K562 (cell line): ENCODE data around the gene ZNF782. TPM values are rescaled to one million over a fixed set of nuclear protein-coding genes. Genes with fewer than 3 reads are reported as not detected.

Experiments
- ATAC-seq: fragments of 200-7000 bp; cut with Tn5 transposase; 3 replicates; pipeline ENCODE4 v1.9.1; 2020; ENCODE audit warnings: moderate library complexity
- BruUV-seq: library from RNA; stranded (reverse); fragments of 400-500 nt; replicated peaks from 2 replicates; lab custom pipeline; 2021; lab: Mats Ljungman, UMichigan
- CTCF ChIA-PET: fragments of 300-600 bp; formaldehyde crosslinking; extraction: SDS; loops from one replicate; lab custom pipeline; 2021; ENCODE audit warnings: low intra/inter-chr PET ratio; lab: Yijun Ruan, JAX
- POLR2A ChIA-PET: fragments of 300-600, 350-650 bp; sonication (Branson Sonifier 250); formaldehyde crosslinking; extraction: SDS; loops from one replicate; lab custom pipeline; 2021; ENCODE audit warnings: antibody characterized with exemption, inconsistent platforms; lab: Yijun Ruan, JAX
- DNase-seq, 4 experiments: peaks; one replicate each; pipeline versions ENCODE4 v3.0.0 to v3.0.0-alpha.2; 2011 to 2018; ENCODE audit warnings: low spot score in 3 of 4, mixed read lengths in 3 of 4; ENCODE audit errors: extremely low read depth in 1 of 4
- FAIRE-seq: peaks from 2 replicates; lab custom pipeline; 2011; peaks lifted over from hg19 to GRCh38; lab: Jason Lieb, UNC
- H2AFZ ChIP-seq: 2 replicates; pipeline ENCODE4 v1.6.0; 2011; ENCODE audit warnings: low read depth, low read length, control low read depth, inconsistent platforms
- H3K27ac ChIP-seq: fragments of 200-600 bp; 3 replicates; pipeline ENCODE4 v1.8.0; 2011; ENCODE audit warnings: low read depth, mild to moderate bottlenecking, control low read depth, inconsistent platforms, low read length, moderate library complexity, mixed read lengths; ENCODE audit errors: extremely low read depth
- H3K27me3 ChIP-seq, 2 experiments: fragments of 300-600 bp in 1 of 2; 2 replicates in 1 of 2; 3 replicates in 1 of 2; pipeline versions ENCODE4 v1.6.0 to v1.8.0; 2011; ENCODE audit warnings: inconsistent platforms in 2 of 2, low read length in 2 of 2, mild to moderate bottlenecking in 1 of 2, mixed read lengths in 1 of 2, moderate library complexity in 1 of 2; ENCODE audit not compliant: control insufficient read depth in 2 of 2, insufficient read depth in 2 of 2
- H3K36me3 ChIP-seq: fragments of 300-600 bp; 3 replicates; pipeline ENCODE4 v1.8.0; 2011; ENCODE audit warnings: mild to moderate bottlenecking, low read length, inconsistent platforms; ENCODE audit not compliant: control insufficient read depth, insufficient read depth
- H3K4me1 ChIP-seq, 2 experiments: fragments of 200-600 bp in 1 of 2; replicated peaks in 1 of 2; 2 replicates in 1 of 2; 3 replicates in 1 of 2; pipeline versions ENCODE4 v1.5.1 to v1.8.0; 2011; ENCODE audit warnings: inconsistent platforms in 2 of 2, low read length in 2 of 2, mild to moderate bottlenecking in 1 of 2, mixed read lengths in 1 of 2, moderate library complexity in 1 of 2; ENCODE audit not compliant: control insufficient read depth in 2 of 2, insufficient read depth in 2 of 2
- H3K4me2 ChIP-seq: 2 replicates; pipeline ENCODE4 v1.6.1; 2011; ENCODE audit warnings: low read length, control low read depth, inconsistent platforms, mixed read lengths; ENCODE audit not compliant: insufficient read depth
- H3K4me3 ChIP-seq: fragments of 200-600 bp; sonication (generic), shearing (Covaris generic); 2 replicates; pipeline ENCODE4 v1.5.1; 2016; ENCODE audit warnings: control low read depth, inconsistent platforms
- H3K79me2 ChIP-seq: fragments of 200-600 bp; 3 replicates; pipeline ENCODE4 v1.8.0; 2011; ENCODE audit warnings: low read length, inconsistent platforms; ENCODE audit not compliant: control insufficient read depth, insufficient read depth
- H3K9ac ChIP-seq, 2 experiments: 2 replicates each; pipeline versions ENCODE4 v1.6.0 to v1.6.1; 2011; ENCODE audit warnings: low read depth in 2 of 2, low read length in 2 of 2, control low read depth in 1 of 2, inconsistent platforms in 1 of 2, mild to moderate bottlenecking in 1 of 2, mixed read lengths in 1 of 2; ENCODE audit not compliant: insufficient read depth in 1 of 2
- H3K9me1 ChIP-seq: one replicate; pipeline ENCODE4 v1.6.0; 2011; ENCODE audit warnings: inconsistent platforms, mild to moderate bottlenecking, low read length, moderate library complexity; ENCODE audit not compliant: control insufficient read depth, insufficient read depth
- H3K9me3 ChIP-seq: replicated peaks from 2 replicates; pipeline ENCODE4 v1.5.1; 2011; ENCODE audit warnings: low read depth, low read length, inconsistent platforms; ENCODE audit not compliant: control insufficient read depth, insufficient read depth
- H4K20me1 ChIP-seq: replicated peaks from 2 replicates; pipeline ENCODE4 v1.6.1; 2011; ENCODE audit warnings: low read length, inconsistent platforms, mixed read lengths; ENCODE audit not compliant: control insufficient read depth, insufficient read depth
- CEBPG ChIP-seq, 3 experiments: fragments of 200-800 bp in 1 of 3; sonication (Bioruptor generic) in 1 of 3; sonication (generic) in 1 of 3; formaldehyde crosslinking in 1 of 3; IDR thresholded peaks in 2 of 3; conservative IDR thresholded peaks in 1 of 3; 2 replicates each; pipeline versions ENCODE4 v1.6.1 to v1.8.0; 2016 to 2022; ENCODE audit warnings: missing compliant biosample characterization in 2 of 3, missing genetic modification characterization in 2 of 3, mild to moderate bottlenecking in 1 of 3, missing genetic modification reagents in 1 of 3
- KLF1 ChIP-seq: fragments of 450-650 bp; IDR thresholded peaks from 2 replicates; pipeline ENCODE4 v1.6.1; 2016; ENCODE audit warnings: missing genetic modification characterization, missing compliant biosample characterization
- PYGO2 ChIP-seq: fragments of 450-650 bp; IDR thresholded peaks from 2 replicates; pipeline ENCODE4 v1.6.1; 2016; ENCODE audit warnings: mild to moderate bottlenecking, missing genetic modification characterization, moderate library complexity, missing compliant biosample characterization
- SETDB1 ChIP-seq: IDR thresholded peaks from one replicate; pipeline ENCODE4 v1.6.1; 2012; ENCODE audit warnings: low read length, control low read depth, inconsistent platforms
- SNIP1 ChIP-seq: fragments of 450-650 bp; IDR thresholded peaks from 2 replicates; pipeline ENCODE4 v1.7.1; 2017; ENCODE audit warnings: low read depth, mild to moderate bottlenecking
- TFAM ChIP-seq: fragments of 250-450 bp; sonication (Bioruptor Pico); conservative IDR thresholded peaks from 2 replicates; pipeline ENCODE4 v1.5.0; 2021; ENCODE audit warnings: mild to moderate bottlenecking, moderate library complexity
- TRIM24 ChIP-seq, 2 experiments: fragments of 450-650 bp; IDR thresholded peaks; 2 replicates each; pipeline ENCODE4 v1.6.1; 2016
- WGBS: fragments of 100-300 bp; shearing (Covaris generic); methylation state at CpG from one replicate; pipeline ENCODE4 v1.1.6; 2016; ENCODE audit warnings: low coverage, mixed read lengths; ENCODE audit not compliant: insufficient coverage; ENCODE audit errors: missing lambda C conversion rate; 5-methylcytosine and 5-hydroxymethylcytosine counted together
- in situ Hi-C: fragments of 300-500 bp; cut with MboI; formaldehyde crosslinking; loops from 4 replicates; pipeline ENCODE4 v1.15.0; 2018; ENCODE audit warnings: inconsistent platforms, mixed read lengths
- intact Hi-C: fragments of 100-400 bp; cut with micrococcal nuclease; formaldehyde crosslinking; loops from 2 replicates; pipeline ENCODE4 v1.14.2; 2022
- polyA plus RNA-seq, 8 experiments: library from polyadenylated mRNA; depleted of rRNA in 4 of 8; stranded (reverse) in 5 of 8; unstranded in 3 of 8; fragments of >200 nt; fragmentation: Nextera tagmentation in 2 of 8; fragmentation: Illumina TruSeq in 1 of 8; extraction: Ambion mirVana in 2 of 8; extraction: Trizol in 1 of 8; gene quantifications; 2 replicates each; pipeline versions ENCODE4 v1.2.1 to v1.2.3, GENCODE V29; 2011 to 2014; ENCODE audit warnings: inconsistent platforms in 1 of 8, missing spikeins in 1 of 8
- total RNA-seq, 7 experiments: library from RNA; depleted of rRNA in 6 of 7; stranded (reverse); fragments of >200 nt in 6 of 7; fragmentation: Illumina TruSeq in 2 of 7; extraction: Trizol in 2 of 7; gene quantifications; 2 replicates each; pipeline versions ENCODE4 v1.2.1 to v1.2.3, GENCODE V29; 2011 to 2021; ENCODE audit warnings: low replicate concordance in 1 of 7

ZNF782 gene
- total and polyA plus RNA-seq, 9 of the 15 experiments (the other 6 are each of a cell fraction or from before 2014, with no cell fraction given): 0.38 to 8.8 (median 4.5) TPM

DNA sequence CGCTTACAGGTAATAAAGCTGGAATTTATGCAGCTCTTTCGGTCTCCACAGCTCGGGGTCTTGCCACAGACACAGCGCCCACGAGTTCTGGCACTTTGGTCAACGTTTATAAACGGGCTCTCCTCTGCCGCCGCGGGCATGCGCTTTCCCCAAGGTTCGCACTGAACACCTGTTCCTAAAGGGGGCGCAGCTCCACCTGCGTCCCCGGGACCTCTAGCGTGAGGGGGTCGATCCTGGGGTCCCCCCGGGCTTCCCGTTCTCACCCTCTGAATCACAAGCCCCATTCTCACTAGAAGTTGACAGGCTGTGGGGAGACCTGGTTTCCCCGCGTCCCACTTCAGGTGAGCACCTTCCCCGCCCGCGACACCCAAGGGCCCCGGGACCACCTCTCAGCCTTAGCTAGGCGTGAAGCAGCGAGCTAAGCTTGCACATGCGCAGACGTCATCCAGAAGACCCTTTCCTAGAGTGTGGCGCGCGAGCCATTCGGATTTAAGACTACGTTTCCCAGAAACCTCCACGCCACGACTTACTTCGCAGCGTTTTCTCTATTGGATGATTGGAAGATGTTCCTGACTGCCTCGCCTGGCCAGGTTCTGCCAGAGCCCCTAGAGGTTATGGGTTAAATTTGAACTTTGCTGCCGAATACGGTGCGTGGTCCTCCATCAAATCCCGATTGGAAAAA, 21.3 kb upstream of the ZNF782 start:
- H3K4me1 ChIP-seq: peaks cover 0 to 4% of the 10 kb centered on the region in 2 experiments; a peak in 1 of 5 replicates
- ATAC-seq: no peak
- no TSS peak for BruUV-seq
- no peak for TF ChIP-seq TFAM (CRISPR knock-in tag)
- TF ChIP-seq KLF1: no peak
- no peak overlapping the region for H3K4me2 ChIP-seq
- H3K27me3 ChIP-seq: no peaks in the 10 kb centered on the region
- DNase-seq: no peak
- intact Hi-C loops: no loop called here
- in situ Hi-C loops: loop anchor here (10.0 kb wide), 1 partner anchor 239 kb away; no protein-coding TSS in a partner anchor
- no peaks in the 10 kb centered on the region for H4K20me1 ChIP-seq
- ChIA-PET POLR2A (interaction anchor here (0.6 kb wide), 1 partner anchor 466 kb away, joined by 3 read pairs; no protein-coding TSS in a partner anchor), CTCF (interaction anchor here (0.7 kb wide), 1 partner anchor 18 kb away, joined by 3 read pairs; no protein-coding TSS in a partner anchor)
- no peak overlapping the region for H3K27ac ChIP-seq
- H3K4me3 ChIP-seq: no peak overlapping the region
- H3K36me3 ChIP-seq: no peaks in the 10 kb centered on the region
- H2AFZ ChIP-seq: no peak overlapping the region
- H3K9ac ChIP-seq: no peak overlapping the region
- no peak for FAIRE-seq
- no peaks in the 10 kb centered on the region for H3K9me1 ChIP-seq
- no peaks in the 10 kb centered on the region for H3K79me2 ChIP-seq
- WGBS: 75% methylated on average over 29 of the region's 43 CpGs
- H3K9me3 ChIP-seq: no peaks in the 10 kb centered on the region

GRCh38 chr9:96874947-96875460, 20.7 kb upstream of the ZNF782 start:
- Histone ChIP-seq H3K36me3 (no peaks in the 10 kb centered on the region), H4K20me1 (no peaks in the 10 kb centered on the region), H3K4me3 (no peak overlapping the region), H3K9me3 (no peaks in the 10 kb centered on the region), H3K9ac (no peak overlapping the region), H2AFZ (no peak overlapping the region), H3K9me1 (no peaks in the 10 kb centered on the region), H3K79me2 (no peaks in the 10 kb centered on the region), H3K4me1 (peaks cover 0 to 4% of the 10 kb centered on the region in 2 experiments; a peak in 1 of 5 replicates), H3K27ac (no peak overlapping the region), H3K27me3 (no peaks in the 10 kb centered on the region), H3K4me2 (no peak overlapping the region)
- in situ Hi-C loops (loop anchor here (10.0 kb wide), 1 partner anchor 240 kb away; no protein-coding TSS in a partner anchor), intact Hi-C loops (no loop called here)
- POLR2A ChIA-PET: interaction anchor here (0.6 to 1.2 kb wide), 2 partner anchors 8 to 466 kb away, joined by 3 read pairs; no protein-coding TSS in a partner anchor
- ATAC-seq (no peak), DNase-seq (no peak), FAIRE-seq (no peak)
- 58% methylated on average over 13 of the region's 13 CpGs for WGBS
- CTCF ChIA-PET: interaction anchor here (0.7 kb wide), 1 partner anchor 17 kb away, joined by 3 read pairs; no protein-coding TSS in a partner anchor
- no TSS peak for BruUV-seq
- TF ChIP-seq PYGO2 (no peak), SNIP1 (no peak), CEBPG (CRISPR knock-in tag; IDR thresholded peaks at IDR 0.05) (no peak), CEBPG (tag; conservative IDR thresholded peaks at IDR 0.05 in 1 of 2, IDR thresholded peaks at IDR 0.05 in 1 of 2) (no peak), TRIM24 (IDR thresholded peaks at IDR 0.05) (no peak), SETDB1 (no peak)
